ENCODE results near the gene TMEM72. TPM values are rescaled to one million over a fixed set of nuclear protein-coding genes. Genes with fewer than 3 reads are reported as not detected.

Gene TMEM72
- total RNA-seq, 1 experiment from 2014 or later: not detected

DNA sequence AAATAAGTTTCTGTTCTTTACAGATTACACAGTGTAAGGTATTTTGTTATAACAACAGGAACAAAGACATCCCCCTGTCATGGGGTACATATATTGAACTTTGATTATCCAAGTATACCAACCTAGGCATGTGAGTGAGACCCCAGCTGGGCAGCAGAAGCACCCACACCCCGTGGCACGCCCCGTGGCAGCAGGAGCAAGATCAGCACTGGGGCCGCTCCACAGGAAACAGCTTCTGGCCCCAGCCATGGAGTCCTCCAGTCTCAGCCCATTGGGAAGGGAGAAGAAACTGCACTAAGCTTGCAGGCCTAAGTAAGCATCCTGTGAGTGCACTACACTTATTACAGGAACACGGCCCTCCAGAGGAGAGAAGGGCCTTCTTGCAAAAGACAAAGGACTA, 24.2 kb upstream of the TMEM72 start:
- TF ChIP-seq SRF (IDR thresholded peaks at IDR 0.05; ENCODE audit: low read depth) (no peak), EGR1 (IDR thresholded peaks at IDR 0.05; ENCODE audit: low read depth) (no peak), SIN3A (IDR thresholded peaks at IDR 0.05; ENCODE audit: low read depth) (no peak), EZH2phosphoT487 (IDR thresholded peaks at IDR 0.05; ENCODE audit: borderline replicate concordance) (no peak)
- Histone ChIP-seq H3K9me3 (ENCODE audit: control insufficient read depth in 1 of 2, insufficient read depth in 1 of 2, low read depth in 1 of 2, low read length in 2 of 2) (no peaks in the 10 kb centered on the region), H3K27me3 (ENCODE audit: insufficient read depth, low read length) (peaks cover 13% of the 10 kb centered on the region; the same call in 1 of the 2 replicates), H3K4me3 (replicated peaks in 1 of 2; ENCODE audit: low read depth in 1 of 2, low read length in 2 of 2) (no peak overlapping the region), H3K9ac (ENCODE audit: low read length) (no peak overlapping the region), H3K9me2 (ENCODE audit: insufficient read depth) (no peaks in the 10 kb centered on the region), H3K4me2 (ENCODE audit: low read length) (no peak overlapping the region), H3K36me3 (ENCODE audit: control insufficient read depth in 1 of 2, insufficient read depth in 2 of 2, low read length in 2 of 2) (no peaks in the 10 kb centered on the region), H3K4me1 (ENCODE audit: control insufficient read depth in 1 of 2, insufficient read depth in 2 of 2, low read length in 2 of 2) (no peaks in the 10 kb centered on the region), H3K79me2 (ENCODE audit: insufficient read depth, low read length) (no peaks in the 10 kb centered on the region), H4K20me1 (ENCODE audit: insufficient read depth) (no peaks in the 10 kb centered on the region), H2AFZ (ENCODE audit: low read depth, low read length, poor library complexity, severe bottlenecking) (no peak overlapping the region), H3K27ac (ENCODE audit: low read depth, low read length) (no peak overlapping the region)
- ATAC-seq (no peak), DNase-seq (ENCODE audit: low read depth, low spot score) (no peak)
- BruUV-seq (replicated peaks): no TSS peak
- POLR2A ChIA-PET: no interaction called here
- intact Hi-C loops (cut with micrococcal nuclease): no loop called here
- RAD21 ChIA-PET (ENCODE audit: low non-redundant PET in 1 of 2, low total read pairs in 2 of 2, uncharacterized antibody in 2 of 2, unreplicated experiment in 2 of 2): no interaction called here
- CTCF ChIA-PET: no interaction called here

- ChIA-PET RAD21 (ENCODE audit: low non-redundant PET in 1 of 2, low total read pairs in 2 of 2, uncharacterized antibody in 2 of 2, unreplicated experiment in 2 of 2) (no interaction called here), POLR2A (no interaction called here), CTCF (no interaction called here)
- H3K27ac ChIP-seq (ENCODE audit: low read depth, low read length): no peak overlapping the region
- no peak for ATAC-seq
- no peak overlapping the region for H3K4me2 ChIP-seq (ENCODE audit: low read length)
- H2AFZ ChIP-seq (ENCODE audit: low read depth, low read length, poor library complexity, severe bottlenecking): no peak overlapping the region
- no TSS peak for BruUV-seq (replicated peaks)
- no peaks in the 10 kb centered on the region for H3K9me2 ChIP-seq (ENCODE audit: insufficient read depth)
- H3K9ac ChIP-seq (ENCODE audit: low read length): no peak overlapping the region
- H3K4me3 ChIP-seq (replicated peaks in 1 of 2; ENCODE audit: low read depth in 1 of 2, low read length in 2 of 2): no peak overlapping the region
- no peak for DNase-seq (ENCODE audit: low read depth, low spot score)
- no peaks in the 10 kb centered on the region for H3K4me1 ChIP-seq (ENCODE audit: control insufficient read depth in 1 of 2, insufficient read depth in 2 of 2, low read length in 2 of 2)
- no peaks in the 10 kb centered on the region for H3K79me2 ChIP-seq (ENCODE audit: insufficient read depth, low read length)
- intact Hi-C loops (cut with micrococcal nuclease): no loop called here
- no peaks in the 10 kb centered on the region for H3K9me3 ChIP-seq (ENCODE audit: control insufficient read depth in 1 of 2, insufficient read depth in 1 of 2, low read depth in 1 of 2, low read length in 2 of 2)
- no peaks in the 10 kb centered on the region for H3K36me3 ChIP-seq (ENCODE audit: control insufficient read depth in 1 of 2, insufficient read depth in 2 of 2, low read length in 2 of 2)
- H3K27me3 ChIP-seq (ENCODE audit: insufficient read depth, low read length): no peaks in the 10 kb centered on the region
- TF ChIP-seq FOSL1 (IDR thresholded peaks at IDR 0.05; ENCODE audit: low read depth): no peak
- TF ChIP-seq ZFX (IDR thresholded peaks at IDR 0.05): no peak
- TF ChIP-seq EZH2 (IDR thresholded peaks at IDR 0.05): no peak
- TF ChIP-seq CBX3 (IDR thresholded peaks at IDR 0.05; ENCODE audit: low read depth): no peak
- no peak for TF ChIP-seq ELF1 (IDR thresholded peaks at IDR 0.05; ENCODE audit: borderline replicate concordance, low read depth)
- no peak for TF ChIP-seq SP1 (IDR thresholded peaks at IDR 0.05; ENCODE audit: low read depth)
- TF ChIP-seq MAX (IDR thresholded peaks at IDR 0.05): no peak
- TF ChIP-seq SRF (IDR thresholded peaks at IDR 0.05; ENCODE audit: low read depth): no peak
- no peak for TF ChIP-seq CTCF (IDR thresholded peaks at IDR 0.05 in 2 of 3, conservative IDR thresholded peaks at IDR 0.05 in 1 of 3; ENCODE audit: borderline replicate concordance in 1 of 3, insufficient read depth in 1 of 3, low read depth in 2 of 3, low read length in 2 of 3)
- TF ChIP-seq EZH2phosphoT487 (IDR thresholded peaks at IDR 0.05; ENCODE audit: borderline replicate concordance): no peak
- TF ChIP-seq TCF7L2 (IDR thresholded peaks at IDR 0.05; ENCODE audit: borderline replicate concordance, extremely low read depth, insufficient read depth, insufficient read length): no peak
- TF ChIP-seq, protein P1, sequence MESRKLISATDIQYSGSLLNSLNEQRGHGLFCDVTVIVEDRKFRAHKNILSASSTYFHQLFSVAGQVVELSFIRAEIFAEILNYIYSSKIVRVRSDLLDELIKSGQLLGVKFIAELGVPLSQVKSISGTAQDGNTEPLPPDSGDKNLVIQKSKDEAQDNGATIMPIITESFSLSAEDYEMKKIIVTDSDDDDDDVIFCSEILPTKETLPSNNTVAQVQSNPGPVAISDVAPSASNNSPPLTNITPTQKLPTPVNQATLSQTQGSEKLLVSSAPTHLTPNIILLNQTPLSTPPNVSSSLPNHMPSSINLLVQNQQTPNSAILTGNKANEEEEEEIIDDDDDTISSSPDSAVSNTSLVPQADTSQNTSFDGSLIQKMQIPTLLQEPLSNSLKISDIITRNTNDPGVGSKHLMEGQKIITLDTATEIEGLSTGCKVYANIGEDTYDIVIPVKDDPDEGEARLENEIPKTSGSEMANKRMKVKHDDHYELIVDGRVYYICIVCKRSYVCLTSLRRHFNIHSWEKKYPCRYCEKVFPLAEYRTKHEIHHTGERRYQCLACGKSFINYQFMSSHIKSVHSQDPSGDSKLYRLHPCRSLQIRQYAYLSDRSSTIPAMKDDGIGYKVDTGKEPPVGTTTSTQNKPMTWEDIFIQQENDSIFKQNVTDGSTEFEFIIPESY (IDR thresholded peaks at IDR 0.05; ENCODE audit: extremely low read depth, insufficient replicate concordance, low read length): no peak
- no peak for TF ChIP-seq ZNF274 (IDR thresholded peaks at IDR 0.05; ENCODE audit: low read depth, low read length)
- H4K20me1 ChIP-seq (ENCODE audit: insufficient read depth): no peaks in the 10 kb centered on the region
Observed at GRCh38 chr10:44888886-44889285, 22.3 kb upstream of the TMEM72 start.

Data from HCT116 (cell line).